22Rv1 (cell line): ENCODE measurements around the gene LALBA.

ENCODE experiments used
- ZFX ChIP-seq: fragments of 450-650 bp; IDR thresholded peaks from 2 replicates; pipeline ENCODE4 v1.6.1; 2017; ENCODE audit warnings: antibody characterized with exemption, borderline replicate concordance
- TF ChIP-seq, protein P1 (sequence below): fragments of 450-650 bp; IDR thresholded peaks from 2 replicates; pipeline ENCODE4 v1.5.1; 2017; ENCODE audit warnings: mild to moderate bottlenecking

DNA sequence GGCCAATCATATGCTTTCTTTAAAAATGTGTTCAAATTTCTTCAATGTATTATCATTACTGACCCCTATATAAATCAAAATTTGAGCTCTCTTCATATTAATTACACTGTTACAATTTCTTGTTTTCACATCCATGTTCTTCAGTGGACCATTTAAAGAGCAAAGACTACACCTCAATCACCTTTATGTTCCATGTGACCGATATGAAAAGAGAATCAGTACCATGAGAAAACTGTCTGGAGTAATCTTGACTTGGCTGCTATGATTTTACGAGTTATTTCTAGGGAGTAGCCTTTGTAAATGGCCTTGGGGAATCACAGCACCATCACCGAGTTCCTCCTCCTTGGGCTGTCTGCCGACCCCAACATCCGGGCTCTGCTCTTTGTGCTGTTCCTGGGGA lies 44.5 kb downstream of the LALBA start, which contains the start of gene OR8S1:
- TF ChIP-seq, protein P1, sequence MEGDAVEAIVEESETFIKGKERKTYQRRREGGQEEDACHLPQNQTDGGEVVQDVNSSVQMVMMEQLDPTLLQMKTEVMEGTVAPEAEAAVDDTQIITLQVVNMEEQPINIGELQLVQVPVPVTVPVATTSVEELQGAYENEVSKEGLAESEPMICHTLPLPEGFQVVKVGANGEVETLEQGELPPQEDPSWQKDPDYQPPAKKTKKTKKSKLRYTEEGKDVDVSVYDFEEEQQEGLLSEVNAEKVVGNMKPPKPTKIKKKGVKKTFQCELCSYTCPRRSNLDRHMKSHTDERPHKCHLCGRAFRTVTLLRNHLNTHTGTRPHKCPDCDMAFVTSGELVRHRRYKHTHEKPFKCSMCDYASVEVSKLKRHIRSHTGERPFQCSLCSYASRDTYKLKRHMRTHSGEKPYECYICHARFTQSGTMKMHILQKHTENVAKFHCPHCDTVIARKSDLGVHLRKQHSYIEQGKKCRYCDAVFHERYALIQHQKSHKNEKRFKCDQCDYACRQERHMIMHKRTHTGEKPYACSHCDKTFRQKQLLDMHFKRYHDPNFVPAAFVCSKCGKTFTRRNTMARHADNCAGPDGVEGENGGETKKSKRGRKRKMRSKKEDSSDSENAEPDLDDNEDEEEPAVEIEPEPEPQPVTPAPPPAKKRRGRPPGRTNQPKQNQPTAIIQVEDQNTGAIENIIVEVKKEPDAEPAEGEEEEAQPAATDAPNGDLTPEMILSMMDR: no peak
- TF ChIP-seq ZFX: no peak
